Muscle layer of duodenum (tissue), 2 donors: ENCODE measurements around the gene PIGX.
"Not testable (repeated sequence)": the region's sequence is repeated elsewhere in the genome, so short reads cannot be mapped to it uniquely, and the experiment has no call there.

Source experiments
- H3K27ac ChIP-seq: one replicate; pipeline ENCODE4 v1.7.0; 2013; ENCODE audit warnings: mild to moderate bottlenecking, low read length
- H3K27me3 ChIP-seq: one replicate; pipeline ENCODE4 v1.7.0; 2013; ENCODE audit warnings: low read depth, mild to moderate bottlenecking, control low read depth, low read length
- H3K36me3 ChIP-seq, 2 donors: one replicate each; pipeline ENCODE4 v1.7.0; 2013; ENCODE audit warnings: low read length in 2 of 2, control low read depth in 1 of 2, mild to moderate bottlenecking in 1 of 2; ENCODE audit not compliant: insufficient read depth in 2 of 2, control insufficient read depth in 1 of 2
- H3K4me1 ChIP-seq, 2 donors: one replicate each; pipeline ENCODE4 v1.7.0; 2013; ENCODE audit warnings: low read length in 2 of 2, mild to moderate bottlenecking in 2 of 2, control low read depth in 1 of 2, moderate library complexity in 1 of 2; ENCODE audit not compliant: insufficient read depth in 2 of 2, control insufficient read depth in 1 of 2
- H3K4me3 ChIP-seq, 2 donors: one replicate each; pipeline ENCODE4 v1.7.0; 2013; ENCODE audit warnings: low read length in 2 of 2, low read depth in 1 of 2, mild to moderate bottlenecking in 1 of 2
- H3K9me3 ChIP-seq, 2 donors: one replicate each; pipeline ENCODE4 v1.7.0; 2013; ENCODE audit warnings: low read length in 2 of 2, control low read depth in 1 of 2, mild to moderate bottlenecking in 1 of 2; ENCODE audit not compliant: control insufficient read depth in 1 of 2
- donor health status: healthy.

Gene PIGX

DNA sequence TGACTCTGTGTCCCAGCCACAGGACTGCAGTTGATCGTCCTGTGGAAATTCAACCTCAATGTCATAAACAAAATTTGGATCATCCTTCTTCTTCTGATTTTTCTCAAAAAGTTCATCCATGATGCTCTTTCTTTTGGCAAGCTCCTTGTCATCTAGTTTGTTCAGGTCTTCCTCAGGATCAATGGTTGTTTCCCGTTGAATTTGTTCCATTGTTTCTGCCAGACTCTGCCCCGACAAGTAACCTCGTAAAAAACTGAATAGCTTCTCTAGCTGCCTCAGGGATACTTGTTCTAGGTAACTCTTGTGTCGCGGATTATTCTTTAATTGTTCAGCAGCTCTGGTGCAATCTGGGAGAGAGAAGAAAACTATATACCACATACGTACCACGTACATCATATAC is 4.6 kb upstream of the PIGX start:
- no peaks in the 10 kb centered on the region for H3K36me3 ChIP-seq
- H3K4me3 ChIP-seq = no peak overlapping the region
- no peak overlapping the region for H3K27ac ChIP-seq
- H3K27me3 ChIP-seq = no peaks in the 10 kb centered on the region
- peaks cover 0 to 7% of the 10 kb centered on the region in 2 donors for H3K4me1 ChIP-seq
- no peaks in the 10 kb centered on the region for H3K9me3 ChIP-seq

DNA sequence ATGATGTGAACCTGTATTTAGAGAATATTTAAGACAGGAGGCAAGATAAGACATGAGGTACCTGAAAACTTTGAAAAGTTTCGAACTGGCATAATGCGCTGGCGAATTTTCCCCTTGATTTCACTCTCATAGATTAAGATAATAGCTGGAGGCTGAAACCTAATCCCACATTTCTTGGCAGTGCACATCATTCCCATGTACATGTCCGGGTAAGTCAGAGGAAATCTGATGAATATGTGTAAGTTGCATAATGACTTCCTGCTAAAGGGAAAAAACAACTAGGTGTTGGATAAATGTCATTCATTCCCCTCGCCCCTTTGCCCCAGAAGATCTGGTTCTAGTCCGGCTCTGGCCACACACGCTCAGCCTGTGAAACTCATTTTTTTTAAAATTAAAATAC is 3.7 kb upstream of the PIGX start:
- Histone ChIP-seq H3K36me3 (no peaks in the 10 kb centered on the region), H3K27me3 (no peaks in the 10 kb centered on the region), H3K27ac (no peak overlapping the region), H3K4me1 (peaks cover 0 to 11% of the 10 kb centered on the region in 2 donors), H3K9me3 (no peaks in the 10 kb centered on the region), H3K4me3 (no peak overlapping the region)

DNA sequence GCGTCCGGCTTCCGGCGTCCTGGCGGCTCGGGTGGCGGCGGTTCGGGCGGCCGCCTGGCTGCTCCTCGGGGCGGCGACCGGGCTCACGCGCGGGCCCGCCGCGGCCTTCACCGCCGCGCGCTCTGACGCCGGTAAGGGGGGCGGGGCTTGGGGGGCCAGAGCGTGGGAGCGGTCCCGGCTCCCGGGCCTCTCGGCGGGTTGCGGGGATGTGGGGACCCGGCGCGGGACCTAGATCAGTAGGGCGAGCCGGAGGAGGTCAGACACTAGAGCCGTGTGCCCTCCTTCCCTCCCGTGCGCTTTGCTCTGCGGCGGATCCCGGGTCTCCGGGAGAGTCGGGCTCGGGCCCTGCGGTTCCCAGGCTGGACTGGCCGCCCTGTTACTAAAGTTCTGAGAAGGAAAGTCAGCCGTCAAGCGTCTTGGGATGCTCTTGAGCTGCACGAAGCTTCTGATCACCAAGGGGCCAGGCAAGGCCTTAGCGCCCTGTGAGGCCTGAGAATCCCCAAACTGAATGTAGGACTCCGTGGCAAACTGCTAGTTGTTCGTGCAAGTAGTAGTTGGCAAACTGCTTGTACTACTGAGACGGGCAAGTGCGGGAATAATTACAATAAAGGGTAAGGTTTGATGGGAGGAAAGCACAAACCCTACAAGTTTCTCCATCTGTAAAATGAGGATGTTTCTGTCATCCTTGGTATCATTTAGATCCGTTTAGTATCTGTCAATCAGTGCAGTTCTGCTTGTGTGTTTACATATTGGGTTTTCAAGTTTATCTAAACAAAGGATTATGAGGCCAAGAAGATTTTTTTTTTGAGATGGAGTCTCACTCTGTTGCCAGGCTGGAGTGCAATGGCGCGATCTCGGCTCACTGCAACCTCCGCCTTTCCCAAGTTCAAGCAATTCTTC is 587 bp downstream of the PIGX start:
- no peaks in the 10 kb centered on the region for H3K36me3 ChIP-seq
- H3K4me1 ChIP-seq = peaks cover 0 to 14% of the 10 kb centered on the region in 2 donors
- no peaks in the 10 kb centered on the region for H3K27me3 ChIP-seq
- peak overlapping the region; percentile 87 to 95 for H3K4me3 ChIP-seq
- H3K9me3 ChIP-seq = no peaks in the 10 kb centered on the region
- peak overlapping the region; percentile 91 for H3K27ac ChIP-seq

DNA sequence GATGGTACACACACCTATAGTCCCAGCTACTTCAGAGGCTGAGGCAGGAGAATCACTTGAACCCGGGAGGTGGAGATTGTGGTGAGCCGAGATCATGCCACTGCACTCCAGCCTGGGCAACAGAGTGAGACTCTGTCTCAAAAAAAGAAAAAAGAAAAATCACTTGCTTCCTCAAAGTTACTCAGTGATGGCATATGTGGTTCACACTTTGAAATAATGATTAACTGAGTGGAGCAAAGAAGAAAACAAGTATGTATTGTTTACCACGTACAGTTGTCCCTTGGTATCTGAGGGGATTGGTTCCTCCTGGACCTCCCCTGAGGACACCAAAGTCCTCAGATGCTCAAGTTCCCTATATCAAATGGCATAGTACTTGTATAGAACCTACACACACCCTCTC is 5.0 kb downstream of the PIGX start:
- not testable (repeated sequence) for H3K4me3 ChIP-seq, H3K9me3 ChIP-seq, H3K27me3 ChIP-seq, H3K4me1 ChIP-seq, H3K27ac ChIP-seq
- H3K36me3 ChIP-seq = peaks cover 0 to 15% of the 10 kb centered on the region in 2 donors

DNA sequence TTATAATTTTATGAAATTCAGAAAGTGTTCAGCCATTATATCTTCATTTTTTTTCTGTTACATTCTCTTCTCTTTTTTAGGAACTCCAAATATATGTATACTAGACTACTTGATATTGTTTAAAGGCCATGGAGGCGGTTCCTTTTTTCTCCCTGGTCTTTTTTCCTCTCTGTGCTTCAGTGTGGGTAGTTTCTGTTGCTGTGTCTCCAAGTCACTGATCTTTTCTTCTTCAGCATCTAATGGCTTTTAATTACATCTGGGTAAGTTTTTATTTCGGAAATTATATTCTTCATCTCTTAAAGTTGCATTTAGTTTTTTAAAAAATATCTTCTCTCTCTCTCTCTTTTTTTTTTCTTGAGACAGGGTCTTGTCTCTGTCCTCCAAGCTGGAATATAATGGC is 8.9 kb downstream of the PIGX start:
- Histone ChIP-seq H3K27me3 (no peaks in the 10 kb centered on the region), H3K36me3 (peaks cover 0 to 19% of the 10 kb centered on the region in 2 donors)

DNA sequence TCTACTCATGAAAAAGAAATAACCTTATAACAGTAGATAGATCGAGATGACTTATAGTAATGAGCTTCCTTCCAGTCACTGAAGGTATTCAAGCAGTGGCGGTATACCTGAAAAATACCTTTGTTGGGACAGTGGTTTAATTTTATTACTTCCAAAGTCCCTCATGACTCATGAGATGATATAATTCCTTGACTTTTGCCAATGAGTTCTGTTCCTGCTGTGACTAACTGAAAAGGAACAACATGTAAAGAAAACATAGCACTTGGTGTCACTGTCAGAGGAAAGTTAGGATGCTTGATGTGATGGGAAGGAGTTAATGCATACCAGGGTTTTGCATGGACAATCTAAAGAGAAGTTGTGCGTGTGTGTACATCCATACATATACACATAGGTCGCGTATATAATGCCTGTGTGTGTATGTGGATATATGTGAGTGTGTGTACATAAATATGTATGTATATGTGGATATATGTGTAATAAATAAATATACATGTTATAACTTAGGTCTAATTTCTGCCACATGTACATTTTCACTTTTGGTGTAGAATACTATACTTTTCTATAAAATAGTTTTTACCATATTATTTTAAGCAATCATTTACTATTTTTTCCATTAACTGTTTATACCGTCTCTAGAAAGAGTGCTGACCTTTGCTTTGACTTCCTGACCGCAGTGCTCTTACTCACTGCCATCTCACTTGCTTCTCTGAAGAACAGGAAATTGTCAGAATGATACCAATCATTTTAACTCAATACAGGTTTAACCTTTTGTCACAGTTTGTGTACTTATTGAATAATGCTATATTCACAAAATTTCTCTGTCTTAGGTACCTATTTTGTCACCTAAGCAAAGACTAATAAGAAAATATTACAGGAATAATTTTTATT is 14.9 kb downstream of the PIGX start:
- H3K4me1 ChIP-seq = no peaks in the 10 kb centered on the region
- H3K4me3 ChIP-seq = no peak overlapping the region
- H3K36me3 ChIP-seq = peaks cover 7 to 23% of the 10 kb centered on the region in 2 donors
- H3K9me3 ChIP-seq = no peaks in the 10 kb centered on the region
- no peak overlapping the region for H3K27ac ChIP-seq
- no peaks in the 10 kb centered on the region for H3K27me3 ChIP-seq

More for the DNA sequence above, 8.9 kb downstream of the PIGX start:
- Histone ChIP-seq H3K9me3 (no peaks in the 10 kb centered on the region), H3K27ac (no peak overlapping the region), H3K4me3 (no peak overlapping the region), H3K4me1 (no peaks in the 10 kb centered on the region)

DNA sequence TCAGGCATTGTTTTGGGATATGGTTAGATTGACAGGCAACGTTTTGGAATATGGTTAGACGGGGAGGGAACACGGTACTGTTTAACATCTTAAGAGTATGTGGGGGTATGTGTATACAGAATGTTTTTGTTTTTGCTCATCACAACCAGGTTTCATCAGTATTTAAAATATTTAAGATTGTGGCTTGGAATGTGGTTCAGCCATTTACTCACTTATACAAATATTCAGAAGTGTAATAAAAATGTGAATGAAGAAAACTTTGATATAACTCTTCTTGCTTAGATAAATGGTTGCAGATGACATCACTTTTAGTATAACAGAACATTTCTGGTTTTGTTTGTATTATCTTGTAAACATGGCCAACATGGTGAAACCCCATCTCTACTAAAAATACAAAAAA is 23.6 kb downstream of the PIGX start:
- no peak overlapping the region for H3K27ac ChIP-seq

DNA sequence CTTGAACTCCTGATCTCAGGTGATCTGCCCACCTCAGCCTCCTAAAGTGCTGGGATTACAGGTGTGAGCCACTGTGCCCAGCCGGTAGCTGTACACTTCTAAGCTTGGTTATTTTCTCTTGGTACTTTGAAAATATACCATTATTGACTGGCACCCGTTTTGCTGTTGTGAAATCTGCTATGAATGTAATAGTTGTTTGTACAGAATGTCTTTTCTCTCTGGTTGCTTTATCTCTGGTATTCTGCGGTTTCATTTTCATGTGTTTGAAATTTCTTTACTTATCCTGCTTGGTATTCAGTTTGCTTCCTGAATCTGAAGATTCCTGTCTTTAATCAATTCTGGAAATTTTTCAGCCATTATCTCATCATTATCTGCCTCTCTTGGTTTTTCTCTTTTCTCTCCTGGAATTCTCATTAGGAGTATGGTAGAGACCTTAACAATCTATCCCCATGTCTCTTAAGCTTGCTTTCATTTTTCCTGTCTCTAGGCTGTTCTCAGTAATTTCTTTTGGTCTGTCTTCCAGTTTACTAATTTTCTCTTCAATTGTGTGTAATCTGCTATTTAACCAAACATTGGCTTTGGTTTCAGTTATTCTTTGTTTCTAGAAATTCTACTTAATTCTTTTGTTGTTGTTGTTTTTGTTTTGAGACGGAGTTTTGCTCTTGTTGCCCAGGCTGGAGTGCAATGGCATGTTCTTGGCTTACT is 24.6 kb downstream of the PIGX start:
- Histone ChIP-seq H3K27ac (no peak overlapping the region), H3K4me3 (no peak overlapping the region), H3K36me3 (peaks cover 6 to 15% of the 10 kb centered on the region in 2 donors), H3K4me1 (peaks cover 0 to 11% of the 10 kb centered on the region in 2 donors), H3K27me3 (no peaks in the 10 kb centered on the region), H3K9me3 (no peaks in the 10 kb centered on the region)

More for the DNA sequence above, 23.6 kb downstream of the PIGX start:
- Histone ChIP-seq H3K36me3 (peaks cover 6 to 22% of the 10 kb centered on the region in 2 donors), H3K4me1 (peaks cover 0 to 6% of the 10 kb centered on the region in 2 donors), H3K9me3 (no peaks in the 10 kb centered on the region), H3K27me3 (no peaks in the 10 kb centered on the region), H3K4me3 (no peak overlapping the region)

DNA sequence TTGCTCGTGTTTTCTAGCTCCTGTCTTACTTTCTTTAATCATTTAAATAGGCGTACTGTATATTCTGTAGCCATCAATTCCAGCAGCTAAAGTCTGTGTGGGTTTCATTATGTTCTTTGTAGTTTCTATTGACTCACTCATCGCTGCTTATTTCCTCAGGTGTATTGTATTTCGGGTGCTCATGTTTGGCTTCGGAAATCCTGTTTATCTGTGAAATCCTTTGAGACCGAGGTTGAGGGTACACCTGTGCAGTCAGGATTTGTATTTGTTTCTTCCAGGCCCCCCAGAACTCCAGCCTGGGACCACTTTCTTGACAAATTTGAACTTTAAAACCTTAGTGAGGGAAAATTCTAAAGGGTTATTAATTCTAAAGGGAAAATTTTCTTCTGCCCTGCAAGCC is 25.5 kb downstream of the PIGX start:
- H3K4me3 ChIP-seq = no peak overlapping the region
- H3K9me3 ChIP-seq = no peaks in the 10 kb centered on the region
- no peaks in the 10 kb centered on the region for H3K27me3 ChIP-seq
- H3K27ac ChIP-seq = no peak overlapping the region
- H3K36me3 ChIP-seq = peaks cover 6 to 15% of the 10 kb centered on the region in 2 donors
- H3K4me1 ChIP-seq = peaks cover 0 to 16% of the 10 kb centered on the region in 2 donors

DNA sequence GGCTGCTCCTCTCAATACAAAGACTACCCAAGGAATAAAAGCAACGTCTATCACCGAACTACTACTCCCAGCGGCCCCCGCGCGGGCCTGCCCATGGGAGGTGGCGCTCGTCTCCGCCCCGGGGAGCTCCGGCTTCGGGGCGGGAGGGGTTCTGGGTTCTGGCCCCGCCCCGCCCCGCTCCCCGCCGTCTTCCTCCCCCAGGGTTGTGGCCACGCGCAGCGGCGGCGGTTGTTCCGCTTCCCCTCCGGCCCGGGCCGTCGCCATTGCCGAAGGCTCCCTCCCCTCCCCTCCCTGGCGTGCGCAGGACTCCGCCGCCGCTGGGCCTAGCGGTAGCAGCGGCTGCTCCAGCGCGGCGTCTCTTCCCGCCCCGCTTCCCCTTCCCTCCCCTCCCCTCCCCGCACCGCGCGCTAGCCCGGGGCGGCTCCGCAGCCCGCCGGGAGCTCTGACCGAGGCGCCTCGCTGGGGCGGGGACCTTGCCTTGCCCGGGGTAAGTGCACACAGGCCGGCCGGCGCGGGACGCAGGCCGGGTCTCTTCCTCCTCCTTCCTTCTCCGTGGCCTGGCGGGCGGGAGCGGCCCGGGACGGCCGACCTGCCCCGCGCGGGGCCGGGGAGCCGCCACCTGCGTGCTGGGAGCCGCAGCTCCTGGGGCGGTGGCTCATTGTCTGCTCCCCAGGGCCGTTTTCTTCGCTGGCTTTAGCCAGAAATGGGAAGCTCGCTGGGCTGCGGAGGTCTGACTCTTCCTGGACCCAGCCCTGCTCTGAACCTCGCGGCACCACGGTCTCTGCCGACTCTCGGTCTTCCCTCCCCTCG is 27.7 kb downstream of the PIGX start, which contains the start of gene PAK2:
Gene PAK2 (plus strand): TSS at position 187 of the 810 bp plus-strand sequence. CDS start 42,790 bp downstream, outside the sequence.
- Histone ChIP-seq H3K9me3 (no peaks in the 10 kb centered on the region), H3K27ac (peak within 1 kb of the TSS; percentile 99), H3K27me3 (no peaks in the 10 kb centered on the region), H3K36me3 (peaks cover 0 to 10% of the 10 kb centered on the region in 2 donors), H3K4me1 (peaks cover 0 to 16% of the 10 kb centered on the region in 2 donors), H3K4me3 (peak within 1 kb of the TSS; percentile 90 to 91)
